ENCODE results near the gene IFRD1.

IFRD1 gene

GRCh38 chr7:112414855-112415490 lies 35.3 kb upstream of the IFRD1 start:
- Histone ChIP-seq H3K36me3 (ENCODE audit: low read length) (no peaks in the 10 kb centered on the region), H3K4me3 (ENCODE audit: insufficient read depth, low read length, poor library complexity, severe bottlenecking) (no peak overlapping the region), H3K4me2 (ENCODE audit: low read depth, low read length, poor library complexity, severe bottlenecking) (no peak overlapping the region), H3K27me3 (ENCODE audit: low read length) (no peaks in the 10 kb centered on the region), H3K9ac (ENCODE audit: low read length) (no peak overlapping the region), H3K27ac (ENCODE audit: low read depth, low read length) (no peak overlapping the region), H3K9me3 (ENCODE audit: insufficient read depth, low read length) (no peaks in the 10 kb centered on the region), H3K79me2 (ENCODE audit: insufficient read depth, low read length) (no peaks in the 10 kb centered on the region), H3F3A (ENCODE audit: insufficient read depth) (no peaks in the 10 kb centered on the region), H2AFZ (ENCODE audit: low read depth, low read length, severe bottlenecking) (no peak overlapping the region), H4K20me1 (ENCODE audit: low read depth, low read length) (no peaks in the 10 kb centered on the region), H3K9me2 (replicated peaks; ENCODE audit: insufficient read depth, low read length) (no peaks in the 10 kb centered on the region)
- TF ChIP-seq EZH2phosphoT487 (conservative IDR thresholded peaks at IDR 0.05; ENCODE audit: low read length) = no peak
- TF ChIP-seq, protein P1, sequence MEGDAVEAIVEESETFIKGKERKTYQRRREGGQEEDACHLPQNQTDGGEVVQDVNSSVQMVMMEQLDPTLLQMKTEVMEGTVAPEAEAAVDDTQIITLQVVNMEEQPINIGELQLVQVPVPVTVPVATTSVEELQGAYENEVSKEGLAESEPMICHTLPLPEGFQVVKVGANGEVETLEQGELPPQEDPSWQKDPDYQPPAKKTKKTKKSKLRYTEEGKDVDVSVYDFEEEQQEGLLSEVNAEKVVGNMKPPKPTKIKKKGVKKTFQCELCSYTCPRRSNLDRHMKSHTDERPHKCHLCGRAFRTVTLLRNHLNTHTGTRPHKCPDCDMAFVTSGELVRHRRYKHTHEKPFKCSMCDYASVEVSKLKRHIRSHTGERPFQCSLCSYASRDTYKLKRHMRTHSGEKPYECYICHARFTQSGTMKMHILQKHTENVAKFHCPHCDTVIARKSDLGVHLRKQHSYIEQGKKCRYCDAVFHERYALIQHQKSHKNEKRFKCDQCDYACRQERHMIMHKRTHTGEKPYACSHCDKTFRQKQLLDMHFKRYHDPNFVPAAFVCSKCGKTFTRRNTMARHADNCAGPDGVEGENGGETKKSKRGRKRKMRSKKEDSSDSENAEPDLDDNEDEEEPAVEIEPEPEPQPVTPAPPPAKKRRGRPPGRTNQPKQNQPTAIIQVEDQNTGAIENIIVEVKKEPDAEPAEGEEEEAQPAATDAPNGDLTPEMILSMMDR (IDR thresholded peaks at IDR 0.05; ENCODE audit: insufficient read depth, low read length, poor library complexity, severe bottlenecking) = peak; percentile 58

DNA sequence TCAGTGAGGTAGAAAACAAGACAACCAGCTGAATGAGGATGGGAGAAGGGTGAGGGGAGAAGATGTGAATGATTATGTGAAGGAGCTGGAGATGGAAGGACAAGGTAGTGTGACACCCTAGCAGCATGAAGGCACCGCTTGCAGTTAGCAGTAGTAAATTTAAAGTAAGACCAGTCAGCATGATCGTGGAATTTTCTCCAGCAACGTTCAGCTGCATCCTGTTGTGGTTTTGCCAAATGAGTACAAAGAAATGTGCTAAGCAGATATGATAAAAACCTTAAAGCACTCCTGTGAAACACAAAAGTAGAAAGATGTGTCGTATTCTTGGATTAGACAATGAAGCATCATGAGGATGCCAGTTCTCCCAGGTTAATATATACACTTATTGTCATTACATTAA lies 34.1 kb upstream of the IFRD1 start:
- no peak overlapping the region for H2AFZ ChIP-seq (ENCODE audit: low read depth, low read length, severe bottlenecking)
- H3K4me3 ChIP-seq (ENCODE audit: insufficient read depth, low read length, poor library complexity, severe bottlenecking) = no peak overlapping the region
- no peaks in the 10 kb centered on the region for H3F3A ChIP-seq (ENCODE audit: insufficient read depth)
- TF ChIP-seq, protein P1 (IDR thresholded peaks at IDR 0.05; ENCODE audit: insufficient read depth, low read length, poor library complexity, severe bottlenecking) = no peak
- no peak overlapping the region for H3K27ac ChIP-seq (ENCODE audit: low read depth, low read length)
- H3K36me3 ChIP-seq (ENCODE audit: low read length) = no peaks in the 10 kb centered on the region
- no peak overlapping the region for H3K9ac ChIP-seq (ENCODE audit: low read length)
- no peak overlapping the region for H3K4me2 ChIP-seq (ENCODE audit: low read depth, low read length, poor library complexity, severe bottlenecking)
- H3K9me3 ChIP-seq (ENCODE audit: insufficient read depth, low read length) = no peaks in the 10 kb centered on the region
- no peaks in the 10 kb centered on the region for H4K20me1 ChIP-seq (ENCODE audit: low read depth, low read length)
- no peaks in the 10 kb centered on the region for H3K27me3 ChIP-seq (ENCODE audit: low read length)
- H3K79me2 ChIP-seq (ENCODE audit: insufficient read depth, low read length) = no peaks in the 10 kb centered on the region
- no peaks in the 10 kb centered on the region for H3K9me2 ChIP-seq (replicated peaks; ENCODE audit: insufficient read depth, low read length)

DNA sequence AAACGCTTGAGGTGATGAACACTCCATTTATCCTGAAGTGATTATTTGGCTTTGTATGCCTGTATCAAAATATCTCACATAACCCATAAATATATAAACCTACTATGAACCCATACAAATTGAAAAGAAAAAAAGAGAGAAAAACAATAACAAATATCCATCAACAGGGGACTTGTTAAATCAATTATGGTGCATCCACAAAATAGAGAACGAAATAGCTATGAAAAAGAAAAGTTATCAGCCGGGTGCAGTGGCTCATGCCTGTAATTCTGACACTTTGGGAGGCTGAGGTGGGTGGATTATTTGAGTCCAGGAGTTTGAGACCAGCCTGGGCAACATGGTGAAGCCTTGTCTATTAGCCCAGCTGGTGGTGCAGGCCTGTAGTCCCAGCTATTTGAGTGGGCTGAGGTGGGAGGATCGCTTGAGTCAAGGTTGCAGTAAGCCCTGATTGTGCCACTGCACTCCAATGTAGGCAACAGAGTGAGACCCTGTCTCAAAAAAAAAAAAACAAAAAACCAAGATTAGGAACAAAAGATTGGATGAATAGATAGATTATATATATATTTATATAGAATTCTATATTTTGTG lies 30.6 kb upstream of the IFRD1 start:
- Histone ChIP-seq H3F3A (ENCODE audit: insufficient read depth) (peaks cover 8% of the 10 kb centered on the region; the same call in 1 of the 2 replicates), H4K20me1 (ENCODE audit: low read depth, low read length) (no peaks in the 10 kb centered on the region), H3K9me2 (replicated peaks; ENCODE audit: insufficient read depth, low read length) (no peaks in the 10 kb centered on the region), H3K36me3 (ENCODE audit: low read length) (no peaks in the 10 kb centered on the region), H3K9ac (ENCODE audit: low read length) (no peak overlapping the region), H3K4me2 (ENCODE audit: low read depth, low read length, poor library complexity, severe bottlenecking) (no peak overlapping the region), H3K27ac (ENCODE audit: low read depth, low read length) (no peak overlapping the region), H3K9me3 (ENCODE audit: insufficient read depth, low read length) (no peaks in the 10 kb centered on the region), H3K4me3 (ENCODE audit: insufficient read depth, low read length, poor library complexity, severe bottlenecking) (no peak overlapping the region), H3K79me2 (ENCODE audit: insufficient read depth, low read length) (no peaks in the 10 kb centered on the region), H2AFZ (ENCODE audit: low read depth, low read length, severe bottlenecking) (no peak overlapping the region), H3K27me3 (ENCODE audit: low read length) (no peaks in the 10 kb centered on the region)
- TF ChIP-seq, protein P1 (IDR thresholded peaks at IDR 0.05; ENCODE audit: insufficient read depth, low read length, poor library complexity, severe bottlenecking) = no peak
- no peak for TF ChIP-seq EZH2phosphoT487 (conservative IDR thresholded peaks at IDR 0.05; ENCODE audit: low read length)

All from SU-DHL-6 (cell line).